Neuronal stem cell (in vitro differentiated cells): ENCODE data around the gene CNTFR.

Experiments
- DNase-seq: peaks from one replicate; pipeline ENCODE4 v3.0.0-alpha.2; 2013; ENCODE audit warnings: low spot score
- H2AFZ ChIP-seq: one replicate; pipeline ENCODE4 v1.6.1; 2013; ENCODE audit warnings: mild to moderate bottlenecking, low read length, inconsistent platforms
- H2AK5ac ChIP-seq: 2 replicates; pipeline ENCODE4 v1.6.1; 2013; ENCODE audit warnings: low read depth, mild to moderate bottlenecking, inconsistent platforms, low read length, moderate library complexity, mixed read lengths
- H2BK120ac ChIP-seq: 2 replicates; pipeline ENCODE4 v1.6.1; 2013; ENCODE audit warnings: low read depth, mild to moderate bottlenecking, inconsistent platforms, low read length, moderate library complexity, mixed read lengths
- H2BK12ac ChIP-seq: one replicate; pipeline ENCODE4 v1.6.1; 2013; ENCODE audit warnings: low read length, inconsistent platforms
- H2BK15ac ChIP-seq: 2 replicates; pipeline ENCODE4 v1.6.1; 2013; ENCODE audit warnings: mild to moderate bottlenecking, low read length, inconsistent platforms, mixed read lengths
- H2BK5ac ChIP-seq: one replicate; pipeline ENCODE4 v1.6.1; 2013; ENCODE audit warnings: inconsistent platforms, mild to moderate bottlenecking, low read length, moderate library complexity
- H3K14ac ChIP-seq: one replicate; pipeline ENCODE4 v1.6.1; 2013; ENCODE audit warnings: low read length, inconsistent platforms
- H3K18ac ChIP-seq: 2 replicates; pipeline ENCODE4 v1.6.1; 2013; ENCODE audit warnings: low read length, inconsistent platforms
- H3K23ac ChIP-seq: 2 replicates; pipeline ENCODE4 v1.6.1; 2013; ENCODE audit warnings: low read depth, mild to moderate bottlenecking, mixed read lengths, low read length, inconsistent platforms; ENCODE audit not compliant: poor library complexity
- H3K27ac ChIP-seq: replicated peaks from 3 replicates; pipeline ENCODE4 v1.5.1; 2013; ENCODE audit warnings: low read length, inconsistent platforms
- H3K27me3 ChIP-seq, 3 experiments: 2 replicates each; pipeline ENCODE4 v1.6.1; 2013; ENCODE audit warnings: low read length in 3 of 3, mild to moderate bottlenecking in 2 of 3, inconsistent platforms in 1 of 3, low read depth in 1 of 3, mixed read lengths in 1 of 3, moderate library complexity in 1 of 3; ENCODE audit not compliant: control insufficient read depth in 3 of 3, insufficient read depth in 3 of 3
- H3K36me3 ChIP-seq, 2 donors: replicated peaks in 1 of 2; 2 replicates each; pipeline ENCODE4 v1.6.1; 2013; ENCODE audit warnings: low read length in 2 of 2; ENCODE audit not compliant: control insufficient read depth in 2 of 2, insufficient read depth in 2 of 2
- H3K4ac ChIP-seq: 2 replicates; pipeline ENCODE4 v1.6.1; 2013; ENCODE audit warnings: inconsistent platforms, mild to moderate bottlenecking, low read length, moderate library complexity
- H3K4me1 ChIP-seq, 2 donors: 1 replicate in 1 of 2; 2 replicates in 1 of 2; pipeline ENCODE4 v1.6.1; 2013; ENCODE audit warnings: low read length in 2 of 2, low read depth in 1 of 2; ENCODE audit not compliant: control insufficient read depth in 2 of 2, insufficient read depth in 1 of 2
- H3K4me2 ChIP-seq: one replicate; pipeline ENCODE4 v1.6.1; 2013; ENCODE audit warnings: mild to moderate bottlenecking, low read length, inconsistent platforms; ENCODE audit not compliant: insufficient read depth, poor library complexity, severe bottlenecking
- H3K4me3 ChIP-seq, 2 donors: 2 replicates each; pipeline ENCODE4 v1.5.1; 2013; ENCODE audit warnings: low read length in 2 of 2, mild to moderate bottlenecking in 2 of 2, inconsistent platforms in 1 of 2, moderate library complexity in 1 of 2
- H3K79me1 ChIP-seq: one replicate; pipeline ENCODE4 v1.6.1; 2013; ENCODE audit warnings: low read depth, mild to moderate bottlenecking, inconsistent platforms, low read length, moderate library complexity
- H3K9ac ChIP-seq: one replicate; pipeline ENCODE4 v1.6.1; 2013; ENCODE audit warnings: mild to moderate bottlenecking, low read depth, low read length, inconsistent platforms; ENCODE audit not compliant: poor library complexity
- H3K9me3 ChIP-seq, 2 donors: replicated peaks in 1 of 2; 2 replicates each; pipeline versions ENCODE3 to v1.6.1; 2013; ENCODE audit warnings: low read length in 2 of 2, mild to moderate bottlenecking in 2 of 2, inconsistent platforms in 1 of 2, low read depth in 1 of 2, mixed read lengths in 1 of 2, moderate library complexity in 1 of 2; ENCODE audit not compliant: control insufficient read depth in 2 of 2, insufficient read depth in 1 of 2
- H4K8ac ChIP-seq: one replicate; pipeline ENCODE4 v1.6.1; 2013; ENCODE audit warnings: low read depth, mild to moderate bottlenecking, inconsistent platforms, low read length, moderate library complexity
- H4K91ac ChIP-seq: one replicate; pipeline ENCODE4 v1.6.1; 2013; ENCODE audit warnings: low read length, low read depth, mild to moderate bottlenecking, inconsistent platforms; ENCODE audit not compliant: poor library complexity
- WGBS, 2 donors: extraction: QIAGEN DNeasy Blood & Tissue Kit; methylation state at CpG; one replicate each; pipeline ENCODE4 v1.1.7; 2013; ENCODE audit warnings: missing lambda C conversion rate in 2 of 2, mixed read lengths in 1 of 2; ENCODE audit not compliant: insufficient read length in 2 of 2, insufficient replicate concordance in 1 of 2; ENCODE audit errors: extremely low coverage in 2 of 2; 5-methylcytosine and 5-hydroxymethylcytosine counted together

CNTFR gene

GRCh38 chr9:34572628-34573027 lies 16.9 kb downstream of the CNTFR start:
- Histone ChIP-seq H3K4me3 (no peak overlapping the region), H3K27me3 (no peaks in the 10 kb centered on the region), H4K91ac (no peak overlapping the region), H2BK15ac (no peak overlapping the region), H3K9me3 (peaks cover 0 to 2% of the 10 kb centered on the region in 2 donors), H3K4ac (no peak overlapping the region), H3K23ac (no peak overlapping the region), H3K4me1 (peaks cover 57 to 59% of the 10 kb centered on the region in 2 donors), H2BK12ac (no peak overlapping the region), H3K27ac (no peak overlapping the region), H3K9ac (no peak overlapping the region), H3K14ac (no peak overlapping the region), H3K36me3 (peaks cover 8 to 87% of the 10 kb centered on the region in 2 donors), H2BK5ac (no peak overlapping the region), H3K4me2 (no peak overlapping the region), H2BK120ac (no peak overlapping the region), H3K18ac (no peak overlapping the region), H2AK5ac (no peak overlapping the region), H4K8ac (no peak overlapping the region), H2AFZ (no peak overlapping the region), H3K79me1 (peaks cover 7% of the 10 kb centered on the region)
- DNase-seq: no peak
- WGBS, 2 donors: no CpG with 5 or more reads among the region's 6 CpGs

GRCh38 chr9:34572092-34572491 lies 17.4 kb downstream of the CNTFR start:
- DNase-seq: no peak
- Histone ChIP-seq H3K18ac (no peak overlapping the region), H2BK120ac (no peak overlapping the region), H3K9me3 (peaks cover 0 to 2% of the 10 kb centered on the region in 2 donors), H4K91ac (no peak overlapping the region), H3K27ac (no peak overlapping the region), H2AFZ (no peak overlapping the region), H3K79me1 (peaks cover 7% of the 10 kb centered on the region), H3K4me3 (no peak overlapping the region), H2BK15ac (no peak overlapping the region), H2BK5ac (no peak overlapping the region), H3K4me2 (no peak overlapping the region), H3K27me3 (no peaks in the 10 kb centered on the region), H3K14ac (no peak overlapping the region), H3K23ac (no peak overlapping the region), H4K8ac (no peak overlapping the region), H2BK12ac (no peak overlapping the region), H3K9ac (no peak overlapping the region), H3K4me1 (peaks cover 53 to 60% of the 10 kb centered on the region in 2 donors), H2AK5ac (peak overlapping the region; percentile 7), H3K36me3 (peaks cover 10 to 90% of the 10 kb centered on the region in 2 donors), H3K4ac (no peak overlapping the region)

- Histone ChIP-seq H3K23ac (no peak overlapping the region), H3K79me1 (peaks cover 7% of the 10 kb centered on the region), H2AK5ac (no peak overlapping the region), H2AFZ (no peak overlapping the region), H4K8ac (no peak overlapping the region), H2BK120ac (no peak overlapping the region), H2BK5ac (no peak overlapping the region), H3K27me3 (no peaks in the 10 kb centered on the region), H2BK12ac (peak overlapping the region; percentile 53), H3K27ac (no peak overlapping the region), H3K18ac (peak overlapping the region; percentile 81), H3K4me1 (peaks cover 46 to 60% of the 10 kb centered on the region in 2 donors), H3K36me3 (peaks cover 10 to 90% of the 10 kb centered on the region in 2 donors), H3K14ac (no peak overlapping the region), H3K4me2 (no peak overlapping the region), H3K4ac (no peak overlapping the region), H3K9ac (no peak overlapping the region), H2BK15ac (no peak overlapping the region), H4K91ac (no peak overlapping the region), H3K4me3 (no peak overlapping the region), H3K9me3 (peaks cover 0 to 2% of the 10 kb centered on the region in 2 donors)
- DNase-seq: no peak
- WGBS, 2 donors: no CpG with 5 or more reads among the region's 12 CpGs
Observed at GRCh38 chr9:34571481-34571810, 18.1 kb downstream of the CNTFR start.

- no peak for DNase-seq
- WGBS, 2 donors: no CpG with 5 or more reads among the region's 7 CpGs
- no peak overlapping the region for H2BK15ac ChIP-seq
Observed at GRCh38 chr9:34570809-34571480, 18.6 kb downstream of the CNTFR start.

More at GRCh38 chr9:34570809-34571480, 18.6 kb downstream of the CNTFR start:
- Histone ChIP-seq H3K79me1 (peaks cover 7% of the 10 kb centered on the region), H2AK5ac (no peak overlapping the region), H3K4me1 (peaks cover 41 to 60% of the 10 kb centered on the region in 2 donors), H3K23ac (no peak overlapping the region), H2BK12ac (peak overlapping the region; percentile 53), H4K8ac (no peak overlapping the region), H4K91ac (no peak overlapping the region), H3K9ac (no peak overlapping the region), H3K9me3 (peaks cover 0 to 2% of the 10 kb centered on the region in 2 donors), H3K4me2 (no peak overlapping the region), H3K4me3 (no peak overlapping the region), H3K4ac (peak overlapping the region; percentile 27), H2BK5ac (no peak overlapping the region), H3K27me3 (no peaks in the 10 kb centered on the region), H3K27ac (no peak overlapping the region), H3K18ac (peak overlapping the region; percentile 81), H2AFZ (no peak overlapping the region), H3K14ac (no peak overlapping the region), H2BK120ac (no peak overlapping the region), H3K36me3 (peaks cover 10 to 90% of the 10 kb centered on the region in 2 donors)
